Kidney (tissue), 14 donors: ENCODE data around the gene OR6C1. TPM values are rescaled to one million over a fixed set of nuclear protein-coding genes. Genes with fewer than 3 reads are reported as not detected.
"Not testable (repeated sequence)": the region's sequence is repeated elsewhere in the genome, so short reads cannot be mapped to it uniquely, and the experiment has no call there.

Experiments
- DNase-seq, 5 donors: peaks; one replicate each; pipeline ENCODE4 v3.0.0-alpha.2; 2013 to 2020
- FAIRE-seq: peaks from 2 replicates; lab custom pipeline; 2012; peaks lifted over from hg19 to GRCh38; lab: Jason Lieb, UNC
- H3K27ac ChIP-seq, 2 donors: one replicate each; pipeline ENCODE4 v1.7.0; 2013; ENCODE audit warnings: low read depth in 2 of 2, low read length in 2 of 2, inconsistent platforms in 1 of 2
- H3K27me3 ChIP-seq: one replicate; pipeline ENCODE4 v1.7.1; 2013; ENCODE audit warnings: low read length, inconsistent platforms; ENCODE audit not compliant: control insufficient read depth, insufficient read depth
- H3K36me3 ChIP-seq, 3 donors: one replicate each; pipeline versions ENCODE4 v1.7.0 to v1.7.1; 2013; ENCODE audit warnings: low read length in 3 of 3, control low read depth in 1 of 3, inconsistent platforms in 1 of 3; ENCODE audit not compliant: insufficient read depth in 3 of 3, control insufficient read depth in 2 of 3
- H3K4me1 ChIP-seq, 3 donors: one replicate each; pipeline versions ENCODE4 v1.7.0 to v1.7.1; 2013; ENCODE audit warnings: low read length in 3 of 3, inconsistent platforms in 1 of 3, low read depth in 1 of 3; ENCODE audit not compliant: control insufficient read depth in 2 of 3, insufficient read depth in 2 of 3
- H3K4me3 ChIP-seq, 3 donors: one replicate each; pipeline versions ENCODE4 v1.7.0 to v1.8.1; 2013; ENCODE audit warnings: low read length in 3 of 3, control low read depth in 1 of 3, inconsistent platforms in 1 of 3
- H3K9ac ChIP-seq, 3 donors: one replicate each; pipeline versions ENCODE4 v1.7.0 to v1.7.1; 2013; ENCODE audit warnings: low read length in 3 of 3, control low read depth in 1 of 3, inconsistent platforms in 1 of 3
- H3K9me3 ChIP-seq, 3 donors: one replicate each; pipeline versions ENCODE4 v1.7.0 to v1.7.1; 2013; ENCODE audit warnings: low read length in 3 of 3, control low read depth in 1 of 3, inconsistent platforms in 1 of 3; ENCODE audit not compliant: control insufficient read depth in 2 of 3, insufficient read depth in 1 of 3
- CTCF ChIP-seq: IDR thresholded peaks from 3 replicates; pipeline ENCODE4 v1.5.1; 2012; ENCODE audit warnings: mild to moderate bottlenecking, moderate library complexity, borderline replicate concordance; ENCODE audit not compliant: insufficient read depth; ENCODE audit errors: extremely low read depth
- intact Hi-C: fragments of 100-400 bp; cut with DNase I; formaldehyde crosslinking; loops from one replicate; pipeline ENCODE4 v1.11.1; 2022
- polyA plus RNA-seq: library from polyadenylated mRNA; stranded (reverse); fragments of 350-450 nt; fragmentation: Illumina TruSeq; extraction: RNeasy Lipid Tissue Mini Kit (QIAGEN cat#74804); gene quantifications from one replicate; pipeline ENCODE4 v1.2.3, GENCODE V29; 2014; ENCODE audit warnings: low read depth, low replicate concordance; ENCODE audit not compliant: insufficient read depth
- total RNA-seq: library from RNA; stranded (reverse); fragmentation: NEBNext Ultra II Directional; extraction: Animal tissue kit (Norgen Biotek cat#: 25700); gene quantifications from one replicate; pipeline ENCODE4 v1.2.1, GENCODE V29; 2021
- donor health status: control.
- donor health status: control.
- donor health status: control.
- donor health status: control.
- donor health status: control.
- donor health status: DM: yes; HTN: yes; CAD: no.
- donor health status: Normal renal cell carcinoma (clear cell type).

The OR6C1 gene
- total and polyA plus RNA-seq, 2 donors from 2014 or later: not detected

- H3K27ac ChIP-seq: no peak overlapping the region
- H3K9ac ChIP-seq: no peak overlapping the region
- H3K4me1 ChIP-seq: no peaks in the 10 kb centered on the region
- H3K9me3 ChIP-seq: no peaks in the 10 kb centered on the region
- H3K36me3 ChIP-seq: no peaks in the 10 kb centered on the region
- no peak for TF ChIP-seq CTCF
- FAIRE-seq: no peak
- H3K4me3 ChIP-seq: no peak overlapping the region
- H3K27me3 ChIP-seq: no peaks in the 10 kb centered on the region
- intact Hi-C loops: no loop called here
- DNase-seq: no peak
These were observed 6.1 kb downstream of the OR6C1 start for GRCh38 chr12:55320201-55320600.

GRCh38 chr12:55325801-55326200 lies 11.7 kb downstream of the OR6C1 start:
- H3K4me3 ChIP-seq, H3K9ac ChIP-seq, H3K4me1 ChIP-seq, H3K36me3 ChIP-seq, H3K27me3 ChIP-seq, H3K27ac ChIP-seq, FAIRE-seq, intact Hi-C loops, DNase-seq, H3K9me3 ChIP-seq: not testable (repeated sequence)

GRCh38 chr12:55330446-55330845 lies 16.3 kb downstream of the OR6C1 start, which contains the start of gene OR6C3:
OR6C3 (plus strand) TSS chr12:55330746; CDS start chr12:55331701, 955 bp downstream.
- Histone ChIP-seq H3K36me3 (no peaks in the 10 kb centered on the region), H3K27me3 (no peaks in the 10 kb centered on the region), H3K9ac (no peak within 1 kb of the TSS), H3K27ac (no peak within 1 kb of the TSS), H3K9me3 (no peaks in the 10 kb centered on the region), H3K4me3 (no peak within 1 kb of the TSS), H3K4me1 (no peaks in the 10 kb centered on the region)
- TF ChIP-seq CTCF: no peak
- DNase-seq (no peak), FAIRE-seq (no peak)
- intact Hi-C loops: no loop called here

- Histone ChIP-seq H3K27me3 (no peaks in the 10 kb centered on the region), H3K9me3 (no peaks in the 10 kb centered on the region), H3K9ac (no peak overlapping the region), H3K36me3 (no peaks in the 10 kb centered on the region), H3K4me3 (no peak overlapping the region), H3K4me1 (no peaks in the 10 kb centered on the region), H3K27ac (no peak overlapping the region)
- TF ChIP-seq CTCF: no peak
- FAIRE-seq: no peak
- no peak for DNase-seq
- intact Hi-C loops: no loop called here
These were observed 21.9 kb downstream of the OR6C1 start for GRCh38 chr12:55336002-55336401.

- intact Hi-C loops, H3K27me3 ChIP-seq, H3K36me3 ChIP-seq, FAIRE-seq, DNase-seq, H3K9me3 ChIP-seq, H3K27ac ChIP-seq, H3K9ac ChIP-seq, H3K4me3 ChIP-seq, H3K4me1 ChIP-seq: not testable (repeated sequence)
These were observed 41.2 kb downstream of the OR6C1 start for GRCh38 chr12:55355338-55355737.
